Tibial artery (tissue), 4 donors: ENCODE measurements around the gene MORC1.

Source experiments
- DNase-seq, 2 donors: peaks; one replicate each; pipeline ENCODE4 v3.0.0-alpha.2; 2019
- H3K27ac ChIP-seq, 2 donors: fragments of 200-600 bp; sonication (generic) in 1 of 2; 1 replicate in 1 of 2; 2 replicates in 1 of 2; pipeline ENCODE4 v1.5.1; 2018 to 2019; ENCODE audit warnings: mild to moderate bottlenecking in 1 of 2
- H3K27me3 ChIP-seq, 2 donors: fragments of 200-600 bp; sonication (generic) in 1 of 2; one replicate each; pipeline versions ENCODE4 v1.5.1 to v1.6.0; 2016 to 2019
- H3K36me3 ChIP-seq, 3 donors: fragments of 200-600 bp; sonication (generic) in 2 of 3; one replicate each; pipeline ENCODE4 v1.5.1; 2016 to 2019; ENCODE audit warnings: mild to moderate bottlenecking in 2 of 3
- H3K4me1 ChIP-seq, 4 donors: fragments of 200-600 bp; sonication (generic) in 2 of 4; 1 replicate in 3 of 4; 2 replicates in 1 of 4; pipeline ENCODE4 v1.5.1; 2016 to 2019
- H3K4me3 ChIP-seq, 2 donors: fragments of 200-600 bp; sonication (generic) in 1 of 2; 1 replicate in 1 of 2; 2 replicates in 1 of 2; pipeline ENCODE4 v1.5.1; 2018 to 2019; ENCODE audit warnings: mild to moderate bottlenecking in 2 of 2
- H3K9me3 ChIP-seq, 3 donors: fragments of 200-600 bp; sonication (generic) in 1 of 3; one replicate each; pipeline ENCODE4 v1.5.1; 2016 to 2019
- CTCF ChIP-seq, 2 experiments: fragments of 200-600 bp in 1 of 2; fragments of 450-650 bp in 1 of 2; IDR thresholded peaks; one replicate each; pipeline ENCODE4 v1.5.1; 2017 to 2019; ENCODE audit warnings: antibody characterized with exemption in 2 of 2, mild to moderate bottlenecking in 1 of 2, moderate library complexity in 1 of 2
- intact Hi-C: fragments of 100-400 bp; cut with DNase I; formaldehyde crosslinking; loops from one replicate; pipeline ENCODE4 v1.15.0; 2023; ENCODE audit warnings: low total_unique reads

MORC1 gene

DNA sequence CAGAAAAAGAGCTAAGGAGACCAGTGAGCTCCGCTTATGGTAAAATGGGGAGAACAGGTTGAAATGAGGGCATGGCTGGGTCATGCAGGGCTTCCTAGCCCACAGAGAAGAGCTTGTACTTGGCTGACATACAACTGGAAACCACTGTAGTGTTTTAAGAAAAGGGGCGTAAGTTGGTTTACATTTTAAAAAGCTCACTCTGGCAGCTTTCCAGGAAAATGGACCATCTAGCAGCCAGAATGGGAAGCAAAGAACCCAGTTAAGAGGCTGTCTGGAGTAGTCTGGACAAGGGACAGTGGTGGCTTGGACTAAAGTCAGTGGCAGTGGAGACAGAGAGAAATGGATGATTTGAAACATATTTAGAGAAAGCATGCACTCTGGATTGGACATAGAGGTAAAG, 1.9 kb downstream of the MORC1 start:
- intact Hi-C loops = no loop called here
- Histone ChIP-seq H3K4me1 (no peaks in the 10 kb centered on the region), H3K27ac (no peak overlapping the region), H3K4me3 (no peak overlapping the region), H3K27me3 (no peaks in the 10 kb centered on the region), H3K36me3 (no peaks in the 10 kb centered on the region), H3K9me3 (no peaks in the 10 kb centered on the region)
- no peak for TF ChIP-seq CTCF (IDR thresholded peaks at IDR 0.05)
- DNase-seq = no peak

- Histone ChIP-seq H3K27ac (no peak overlapping the region), H3K4me3 (no peak overlapping the region), H3K4me1 (no peaks in the 10 kb centered on the region), H3K9me3 (no peaks in the 10 kb centered on the region), H3K36me3 (no peaks in the 10 kb centered on the region), H3K27me3 (no peaks in the 10 kb centered on the region)
- no peak for DNase-seq
- intact Hi-C loops = no loop called here
- TF ChIP-seq CTCF (IDR thresholded peaks at IDR 0.05) = no peak
Observed at GRCh38 chr3:109115451-109115850, 2.5 kb downstream of the MORC1 start.

GRCh38 chr3:109114746-109115145, 3.2 kb downstream of the MORC1 start:
- H3K9me3 ChIP-seq = no peaks in the 10 kb centered on the region
- H3K4me3 ChIP-seq = no peak overlapping the region
- intact Hi-C loops = no loop called here
- H3K36me3 ChIP-seq = no peaks in the 10 kb centered on the region
- no peak overlapping the region for H3K27ac ChIP-seq
- H3K27me3 ChIP-seq = no peaks in the 10 kb centered on the region
- no peak for TF ChIP-seq CTCF (IDR thresholded peaks at IDR 0.05)
- no peak for DNase-seq
- no peaks in the 10 kb centered on the region for H3K4me1 ChIP-seq

DNA sequence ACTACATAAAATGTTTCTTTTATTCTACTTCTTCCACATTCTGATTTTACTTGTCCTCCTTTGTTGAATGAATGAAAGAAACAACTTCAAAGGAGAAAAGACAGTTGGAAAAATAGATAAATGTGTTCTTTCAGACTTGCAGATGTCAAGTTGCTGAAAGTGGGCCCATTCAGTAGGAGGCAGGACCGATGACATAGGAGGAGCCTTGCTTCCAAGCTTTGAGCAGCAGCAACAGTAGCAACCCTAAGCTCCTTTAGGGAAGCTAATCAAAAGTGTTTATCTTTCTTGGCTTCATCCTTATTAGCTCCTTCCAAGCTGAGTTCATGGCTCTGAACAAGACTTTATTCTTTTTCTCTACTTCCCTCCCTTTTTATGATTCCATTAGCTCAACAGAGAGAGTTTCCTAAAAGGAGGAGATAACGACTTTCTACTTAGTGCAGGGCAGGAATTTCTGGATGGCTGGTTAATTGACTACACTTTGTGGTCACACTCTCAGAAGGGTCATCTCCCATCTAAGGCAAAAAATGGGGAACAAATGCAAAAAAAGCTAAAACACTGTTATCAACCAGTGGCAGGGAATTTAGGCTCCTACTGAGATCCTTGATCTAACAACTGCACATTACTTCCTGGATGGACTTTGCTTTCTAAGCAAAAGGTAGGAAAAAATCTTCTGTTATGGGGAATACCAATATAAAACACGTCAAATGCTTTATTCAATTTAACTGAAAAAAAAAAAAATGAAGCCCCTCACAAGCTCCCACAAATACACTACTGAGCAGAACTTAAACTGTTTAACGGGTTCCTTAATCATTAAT, 4.8 kb downstream of the MORC1 start:
- no peaks in the 10 kb centered on the region for H3K9me3 ChIP-seq
- no peak for DNase-seq
- no peak for TF ChIP-seq CTCF (IDR thresholded peaks at IDR 0.05)

DNA sequence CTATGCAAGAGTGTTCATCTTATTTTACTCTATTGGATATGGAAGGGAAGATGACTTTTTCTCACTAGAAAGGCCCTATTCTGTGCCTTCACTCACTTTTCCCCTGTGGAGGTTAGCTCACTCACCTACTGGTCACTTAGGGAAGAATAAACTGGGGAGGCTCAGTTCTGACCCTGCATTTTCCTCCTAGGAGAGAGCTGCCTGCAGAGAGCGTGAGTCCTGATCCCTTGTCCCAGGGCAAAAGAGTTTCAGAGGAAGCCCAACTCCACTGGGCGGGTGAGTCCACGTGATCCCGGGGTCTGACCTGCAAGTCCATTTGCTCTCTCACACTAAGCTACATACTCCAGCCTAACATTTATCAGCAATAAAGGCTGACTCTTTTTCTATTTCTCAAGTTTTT, 8.4 kb downstream of the MORC1 start:
- intact Hi-C loops = no loop called here
- Histone ChIP-seq H3K27ac (no peak overlapping the region), H3K36me3 (no peaks in the 10 kb centered on the region), H3K27me3 (no peaks in the 10 kb centered on the region), H3K4me1 (no peaks in the 10 kb centered on the region), H3K9me3 (no peaks in the 10 kb centered on the region), H3K4me3 (no peak overlapping the region)
- no peak for DNase-seq
- TF ChIP-seq CTCF (IDR thresholded peaks at IDR 0.05) = no peak

More for the DNA sequence above, 4.8 kb downstream of the MORC1 start:
- intact Hi-C loops = no loop called here
- Histone ChIP-seq H3K4me1 (no peaks in the 10 kb centered on the region), H3K4me3 (no peak overlapping the region), H3K27ac (no peak overlapping the region), H3K36me3 (no peaks in the 10 kb centered on the region), H3K27me3 (no peaks in the 10 kb centered on the region)
